GM12865 (cell line): ENCODE results near the gene APBA2.

ENCODE experiments used
- DNase-seq: peaks from one replicate; pipeline ENCODE4 v3.0.0; 2010; ENCODE audit warnings: low read depth
- H3K4me3 ChIP-seq: 2 replicates; pipeline ENCODE4 v1.5.1; 2011; ENCODE audit warnings: mild to moderate bottlenecking, low read depth, low read length, control low read depth
- TF ChIP-seq, protein P1 (sequence below): IDR thresholded peaks from 2 replicates; pipeline ENCODE4 v1.5.1; 2011; ENCODE audit warnings: low read length, control low read depth, low read depth, inconsistent platforms; ENCODE audit not compliant: insufficient read depth; ENCODE audit errors: missing control alignments

APBA2 gene

DNA sequence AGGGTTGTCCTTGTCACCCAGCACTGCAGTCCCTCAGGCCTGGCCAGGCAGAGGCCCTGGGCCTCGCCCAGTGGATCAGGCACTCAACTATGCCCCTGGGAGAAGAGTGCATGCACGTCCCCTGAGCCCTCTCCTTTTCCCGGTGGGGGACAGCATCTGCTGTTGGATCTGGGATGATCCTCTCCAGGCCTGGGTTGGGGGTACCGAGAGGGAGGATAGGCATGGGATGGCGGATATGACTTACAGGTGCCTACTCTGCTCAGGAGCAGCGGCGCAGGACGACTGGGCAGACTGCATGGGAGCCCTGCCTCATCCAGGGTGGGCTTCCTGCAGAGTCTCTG lies 9.0 kb upstream of the APBA2 start:
- TF ChIP-seq, protein P1, sequence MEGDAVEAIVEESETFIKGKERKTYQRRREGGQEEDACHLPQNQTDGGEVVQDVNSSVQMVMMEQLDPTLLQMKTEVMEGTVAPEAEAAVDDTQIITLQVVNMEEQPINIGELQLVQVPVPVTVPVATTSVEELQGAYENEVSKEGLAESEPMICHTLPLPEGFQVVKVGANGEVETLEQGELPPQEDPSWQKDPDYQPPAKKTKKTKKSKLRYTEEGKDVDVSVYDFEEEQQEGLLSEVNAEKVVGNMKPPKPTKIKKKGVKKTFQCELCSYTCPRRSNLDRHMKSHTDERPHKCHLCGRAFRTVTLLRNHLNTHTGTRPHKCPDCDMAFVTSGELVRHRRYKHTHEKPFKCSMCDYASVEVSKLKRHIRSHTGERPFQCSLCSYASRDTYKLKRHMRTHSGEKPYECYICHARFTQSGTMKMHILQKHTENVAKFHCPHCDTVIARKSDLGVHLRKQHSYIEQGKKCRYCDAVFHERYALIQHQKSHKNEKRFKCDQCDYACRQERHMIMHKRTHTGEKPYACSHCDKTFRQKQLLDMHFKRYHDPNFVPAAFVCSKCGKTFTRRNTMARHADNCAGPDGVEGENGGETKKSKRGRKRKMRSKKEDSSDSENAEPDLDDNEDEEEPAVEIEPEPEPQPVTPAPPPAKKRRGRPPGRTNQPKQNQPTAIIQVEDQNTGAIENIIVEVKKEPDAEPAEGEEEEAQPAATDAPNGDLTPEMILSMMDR: no peak
- DNase-seq: no peak
- H3K4me3 ChIP-seq: no peak overlapping the region

DNA sequence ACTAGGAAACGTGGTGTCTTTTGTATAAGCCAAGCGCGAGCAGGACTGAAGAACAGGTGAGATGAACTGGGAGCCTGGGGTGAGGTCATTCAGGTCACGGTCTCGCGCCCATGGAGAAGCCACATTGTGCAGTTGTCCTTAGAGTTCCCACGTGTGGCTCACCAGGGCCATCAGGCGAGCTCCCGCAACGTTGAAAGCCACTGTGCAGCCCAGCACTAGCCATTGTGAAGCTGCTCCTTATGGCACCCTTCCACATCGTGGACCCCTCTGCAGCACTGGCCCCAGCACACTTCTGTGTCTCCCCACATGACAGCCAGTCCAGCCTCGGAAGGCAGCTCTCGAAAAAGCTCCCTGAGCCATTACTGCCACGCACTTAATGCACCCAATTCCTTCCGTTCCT lies 7.6 kb upstream of the APBA2 start:
- no peak for DNase-seq
- TF ChIP-seq, protein P1: no peak
- no peak overlapping the region for H3K4me3 ChIP-seq

DNA sequence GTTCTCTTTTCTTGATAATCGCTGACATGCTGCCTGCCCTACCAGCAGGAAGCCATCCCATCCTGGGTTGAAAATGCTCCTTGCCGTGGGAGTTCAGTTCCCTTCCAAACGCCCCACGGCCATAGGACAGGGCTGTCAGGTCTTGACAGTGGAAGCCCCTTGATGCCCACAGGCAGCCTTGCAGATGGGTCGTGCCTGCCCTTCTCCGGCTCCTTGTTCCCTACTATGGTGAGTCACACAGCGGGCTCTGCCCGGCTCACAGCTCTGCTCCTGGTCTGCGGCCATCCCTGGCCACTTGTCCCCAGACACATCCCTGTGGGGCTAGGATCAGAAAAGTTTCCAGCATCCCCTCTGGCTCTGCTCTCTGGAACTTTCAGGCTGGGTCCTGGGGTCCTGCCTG lies 6.2 kb upstream of the APBA2 start:
- H3K4me3 ChIP-seq: no peak overlapping the region
- no peak for DNase-seq
- TF ChIP-seq, protein P1: no peak

DNA sequence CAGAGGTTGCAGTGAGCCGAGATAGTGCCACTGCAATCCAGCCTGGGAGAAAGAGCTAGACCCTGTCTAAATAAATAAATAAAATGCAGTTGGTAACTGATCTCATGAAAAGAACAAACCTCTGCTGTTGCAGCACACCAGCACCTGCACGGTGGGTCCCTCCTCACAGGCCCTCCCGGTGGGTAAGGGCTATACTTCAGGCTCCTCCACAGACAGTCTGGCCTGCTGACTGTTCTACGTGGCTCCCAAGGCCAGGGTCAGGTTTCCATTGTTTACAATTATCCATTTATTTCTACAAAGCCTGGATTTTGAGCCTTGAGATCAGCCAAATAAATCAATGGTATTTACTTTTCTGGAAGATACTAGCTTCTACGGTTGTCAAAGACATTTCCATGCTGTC lies 5.1 kb upstream of the APBA2 start:
- TF ChIP-seq, protein P1: no peak
- no peak overlapping the region for H3K4me3 ChIP-seq
- no peak for DNase-seq

DNA sequence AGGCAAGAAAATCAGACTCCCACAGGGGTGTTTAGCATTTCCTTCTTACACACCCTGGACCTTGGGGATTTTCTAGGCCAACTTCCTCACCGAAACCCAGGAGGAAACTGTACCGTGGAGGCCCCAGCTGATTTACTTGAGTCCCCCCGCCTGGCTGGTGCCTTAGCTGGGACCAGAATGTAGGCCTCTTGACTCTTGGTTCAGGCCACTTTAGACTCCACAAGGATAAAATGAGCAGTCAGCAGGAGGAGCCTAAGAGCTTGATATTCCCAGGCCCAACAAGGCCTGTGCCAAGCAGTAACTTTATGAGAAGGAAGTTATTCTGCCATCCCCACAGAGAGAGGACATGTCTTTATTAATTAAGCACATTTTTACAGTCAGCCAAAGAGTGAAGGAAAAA lies 4.6 kb upstream of the APBA2 start:
- no peak for DNase-seq
- no peak overlapping the region for H3K4me3 ChIP-seq
- TF ChIP-seq, protein P1: no peak

DNA sequence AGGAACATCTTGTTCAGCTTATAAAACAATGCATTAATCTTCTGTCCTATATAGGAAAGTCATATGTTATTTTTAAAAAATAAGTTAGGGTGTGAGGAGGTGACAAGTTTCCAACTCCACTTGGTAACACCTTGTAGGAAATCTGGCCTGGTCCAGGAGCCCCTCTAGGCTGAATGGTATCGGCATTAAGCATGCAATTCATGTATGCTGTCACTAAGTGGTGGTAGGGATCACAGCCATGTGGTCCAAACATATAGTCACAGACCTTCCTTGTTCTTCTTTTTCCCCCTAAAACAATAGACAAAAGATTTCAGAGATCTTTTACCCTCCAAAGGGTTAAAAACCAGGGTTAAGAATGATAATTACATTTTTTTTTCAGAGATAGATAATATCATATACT lies 4.2 kb upstream of the APBA2 start:
- H3K4me3 ChIP-seq: no peak overlapping the region
- DNase-seq: no peak
- TF ChIP-seq, protein P1: no peak

DNA sequence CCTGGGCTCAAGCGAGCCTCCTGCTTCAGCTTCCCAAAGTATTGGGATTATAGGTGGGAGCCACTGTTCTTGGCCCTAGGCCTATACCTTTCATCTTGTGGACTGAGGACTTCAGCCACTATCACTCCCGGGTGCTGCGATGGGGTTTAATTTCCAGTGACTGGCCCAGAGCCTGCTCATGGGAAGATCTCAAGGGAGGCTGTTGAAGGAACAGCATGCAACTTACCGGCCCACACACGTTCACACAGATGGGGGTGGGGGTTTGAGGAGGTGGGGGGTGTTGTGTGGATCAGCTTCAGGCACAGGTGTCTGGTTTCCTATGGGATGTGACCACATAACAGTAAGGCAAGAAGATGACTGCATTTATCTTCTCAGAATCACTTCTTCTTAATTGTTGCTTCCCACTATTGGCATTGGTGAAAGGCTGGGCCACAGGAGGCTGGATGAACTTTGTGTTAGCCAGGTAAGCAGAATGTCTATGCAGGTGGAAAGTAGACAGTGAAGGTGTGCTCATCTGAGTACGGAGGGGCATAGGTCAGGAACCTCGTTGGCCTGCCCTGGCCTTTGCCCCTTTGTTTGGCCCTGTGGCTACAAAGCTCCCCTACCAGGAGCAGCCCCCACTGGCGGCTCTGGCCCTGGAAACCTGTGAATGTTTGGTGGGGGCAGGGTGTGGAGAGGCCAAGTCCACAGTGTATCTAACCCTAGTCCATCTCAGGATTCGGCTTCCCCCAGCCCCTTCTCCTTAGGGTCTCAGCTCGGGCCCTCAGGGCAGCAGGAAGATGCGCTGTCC lies 1.4 kb upstream of the APBA2 start:
- TF ChIP-seq, protein P1: no peak
- no peak overlapping the region for H3K4me3 ChIP-seq
- no peak for DNase-seq
